WTC11 (cell line): ENCODE data around the gene MYL7. TPM values are rescaled to one million over a fixed set of nuclear protein-coding genes. Genes with fewer than 3 reads are reported as not detected.

Experiments used
- ATAC-seq: fragments of 200-7000 bp; cut with Tn5 transposase; 2 replicates; pipeline ENCODE4 v1.10.0; 2021; ENCODE audit warnings: mild to moderate bottlenecking, moderate library complexity
- Bru-seq: library from RNA; stranded (reverse); fragments of 400-500 nt; gene quantifications from one replicate; lab custom pipeline; 2021; lab: Mats Ljungman, UMichigan
- CTCF ChIA-PET: fragments of 300-600 bp; sonication (Branson Sonifier 250); formaldehyde crosslinking; loops from one replicate; lab custom pipeline; 2021; ENCODE audit warnings: antibody characterized with exemption; lab: Charles Lee
- POLR2A ChIA-PET: fragments of 350-600 bp; sonication (Branson Sonifier 250); formaldehyde crosslinking; loops from one replicate; lab custom pipeline; 2021; ENCODE audit warnings: antibody characterized with exemption; lab: Charles Lee
- DNase-seq: peaks from one replicate; pipeline ENCODE4 v3.0.0; 2021; ENCODE audit warnings: low spot score
- H3K27ac Mint-ChIP-seq: 2 replicates; pipeline ENCODE4 v1.8.0; 2021; ENCODE audit warnings: mixed read lengths
- H3K27me3 Mint-ChIP-seq: 2 replicates; pipeline ENCODE4 v1.8.0; 2021; ENCODE audit warnings: low read depth, mild to moderate bottlenecking, moderate library complexity, mixed read lengths
- H3K36me3 Mint-ChIP-seq: 2 replicates; pipeline ENCODE4 v1.8.0; 2021; ENCODE audit warnings: mixed read lengths
- H3K4me1 Mint-ChIP-seq: 2 replicates; pipeline ENCODE4 v1.8.0; 2022; ENCODE audit warnings: mixed read lengths
- H3K4me3 Mint-ChIP-seq: 2 replicates; pipeline ENCODE4 v1.8.0; 2021; ENCODE audit warnings: mild to moderate bottlenecking, moderate library complexity, mixed read lengths
- H3K9me3 Mint-ChIP-seq: 2 replicates; pipeline ENCODE4 v1.8.0; 2021; ENCODE audit warnings: mixed read lengths
- CBFB ChIP-seq: sonication (generic); formaldehyde crosslinking; IDR thresholded peaks from 2 replicates; pipeline ENCODE4 v1.8.1; 2022; ENCODE audit warnings: mild to moderate bottlenecking, low read depth, missing genetic modification reagents
- CREB1 ChIP-seq: sonication (generic); formaldehyde crosslinking; IDR thresholded peaks from 2 replicates; pipeline ENCODE4 v1.8.0; 2023; ENCODE audit warnings: mild to moderate bottlenecking, missing genetic modification reagents
- EMX1 ChIP-seq: fragments of 250-450 bp; sonication (Bioruptor Pico); IDR thresholded peaks from 2 replicates; pipeline ENCODE4 v1.8.0; 2021; ENCODE audit warnings: mild to moderate bottlenecking
- FOXK1 ChIP-seq: sonication (generic); formaldehyde crosslinking; IDR thresholded peaks from 2 replicates; pipeline ENCODE4 v1.8.0; 2022; ENCODE audit warnings: mild to moderate bottlenecking, moderate library complexity, missing genetic modification reagents
- HMGA2 ChIP-seq: fragments of 250-450 bp; sonication (Bioruptor Pico); IDR thresholded peaks from 2 replicates; pipeline ENCODE4 v1.4.0; 2021; ENCODE audit warnings: mild to moderate bottlenecking, moderate library complexity
- IRF1 ChIP-seq: sonication (generic); formaldehyde crosslinking; IDR thresholded peaks from 2 replicates; pipeline ENCODE4 v1.8.0; 2023; ENCODE audit warnings: missing genetic modification reagents
- NR2C2 ChIP-seq: sonication (generic); formaldehyde crosslinking; IDR thresholded peaks from 2 replicates; pipeline ENCODE4 v1.8.0; 2022; ENCODE audit warnings: mild to moderate bottlenecking, missing genetic modification reagents
- SMAD3 ChIP-seq: sonication (generic); formaldehyde crosslinking; IDR thresholded peaks from 2 replicates; pipeline ENCODE4 v1.8.0; 2022; ENCODE audit warnings: missing genetic modification reagents, mild to moderate bottlenecking, borderline replicate concordance
- ZNF138 ChIP-seq: sonication (generic); formaldehyde crosslinking; conservative IDR thresholded peaks from 2 replicates; pipeline ENCODE4 v1.8.1; 2022; ENCODE audit warnings: mild to moderate bottlenecking, moderate library complexity, missing genetic modification reagents
- ZNF263 ChIP-seq: sonication (generic); formaldehyde crosslinking; IDR thresholded peaks from 2 replicates; pipeline ENCODE4 v1.8.1; 2022; ENCODE audit warnings: low read depth, mild to moderate bottlenecking, moderate library complexity, missing genetic modification reagents
- ZNF671 ChIP-seq: fragments of 250-450 bp; sonication (Bioruptor Pico); IDR thresholded peaks from 2 replicates; pipeline ENCODE4 v1.8.0; 2021; ENCODE audit warnings: mild to moderate bottlenecking
- long read RNA-seq, 3 experiments: library from RNA in 1 of 3; library from capped mRNA in 1 of 3; library from polyadenylated mRNA in 1 of 3; unstranded in 2 of 3; stranded (forward) in 1 of 3; transcript quantifications; one replicate each; pipeline ENCODE4 v2.0.0, GENCODE V29; 2021
- total RNA-seq: library from RNA; stranded (reverse); gene quantifications from 3 replicates; pipeline ENCODE4 v1.2.3, GENCODE V29; 2021
- TF ChIP-seq, protein P1 (sequence below): fragments of 250-450 bp; sonication (Bioruptor Pico); IDR thresholded peaks from 2 replicates; pipeline ENCODE4 v1.9.0; 2021; ENCODE audit warnings: moderate library complexity, mild to moderate bottlenecking, inconsistent platforms, borderline replicate concordance
- TF ChIP-seq, protein P2 (sequence below): fragments of 250-450 bp; sonication (Bioruptor Pico); IDR thresholded peaks from 2 replicates; pipeline ENCODE4 v1.9.0; 2021; ENCODE audit warnings: mild to moderate bottlenecking, borderline replicate concordance
- TF ChIP-seq, protein P3 (sequence below): sonication (generic); formaldehyde crosslinking; IDR thresholded peaks from 2 replicates; pipeline ENCODE4 v1.8.1; 2022; ENCODE audit warnings: low read depth, missing genetic modification reagents, borderline replicate concordance

MYL7 gene
- total RNA-seq (0.39 to 1.6 TPM (median 0.90 TPM) in 3 replicates), Bru-seq, nascent RNA (percentile 24 among the genes with signal in this experiment)
- long read RNA-seq, experiment 1, partial matches to known transcripts, result 0 of 1 reads
- long read RNA-seq, experiment 1, other reads (novel, unspliced or antisense), result 0 of 1 reads
- long read RNA-seq, experiment 2, result 0 reads
- long read RNA-seq, experiment 3, partial matches to known transcripts, result 0 of 2 reads
- long read RNA-seq, experiment 3, other reads (novel, unspliced or antisense), result 2 of 2 reads

- TF ChIP-seq FOXK1 (no peak), ZNF263 (CRISPR knock-in tag) (no peak), EMX1 (CRISPR knock-in tag) (no peak), HMGA2 (CRISPR knock-in tag) (no peak)
- TF ChIP-seq, all 79 proteins: peak for 0
- Mint-ChIP-seq H3K36me3 (no peaks in the 10 kb centered on the region), H3K27me3 (peaks cover 31% of the 10 kb centered on the region), H3K4me1 (peaks cover 8% of the 10 kb centered on the region), H3K4me3 (no peak within 1 kb of the TSS), H3K27ac (no peak within 1 kb of the TSS), H3K9me3 (no peaks in the 10 kb centered on the region)
- ChIA-PET POLR2A (no interaction called here), CTCF (interaction anchor here (0.6 to 0.9 kb wide), 2 partner anchors 103 to 394 kb away, joined by 3 read pairs; no protein-coding TSS in a partner anchor)
- ATAC-seq (no peak), DNase-seq (no peak)
Observed at GRCh38 chr7:44141221-44141850, at the start of gene MYL7. MYL7 (minus strand) TSS chr7:44141332; CDS start chr7:44141305, 27 bp downstream.

- Mint-ChIP-seq H3K36me3 (no peaks in the 10 kb centered on the region), H3K27ac (no peak overlapping the region), H3K27me3 (no peaks in the 10 kb centered on the region; the same call in 1 of the 2 replicates), H3K4me3 (no peak overlapping the region), H3K9me3 (peaks cover 8% of the 10 kb centered on the region), H3K4me1 (peaks cover 5% of the 10 kb centered on the region)
- DNase-seq (no peak), ATAC-seq (no peak)
- POLR2A ChIA-PET, result no interaction called here
- CTCF ChIA-PET, result interaction anchor here (0.8 to 1.3 kb wide), 3 partner anchors 10 to 66 kb away, joined by 3 read pairs; partner anchors contain the start of gene YKT6
- no peak for TF ChIP-seq SMAD3 (CRISPR knock-in tag)
- TF ChIP-seq IRF1, result no peak
- TF ChIP-seq CBFB (CRISPR knock-in tag), result no peak
- TF ChIP-seq, protein P1, sequence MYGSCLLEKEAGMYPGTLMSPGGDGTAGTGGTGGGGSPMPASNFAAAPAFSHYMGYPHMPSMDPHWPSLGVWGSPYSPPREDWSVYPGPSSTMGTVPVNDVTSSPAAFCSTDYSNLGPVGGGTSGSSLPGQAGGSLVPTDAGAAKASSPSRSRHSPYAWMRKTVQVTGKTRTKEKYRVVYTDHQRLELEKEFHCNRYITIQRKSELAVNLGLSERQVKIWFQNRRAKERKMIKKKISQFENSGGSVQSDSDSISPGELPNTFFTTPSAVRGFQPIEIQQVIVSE (CRISPR knock-in tag), result no peak
- TF ChIP-seq, protein P2, sequence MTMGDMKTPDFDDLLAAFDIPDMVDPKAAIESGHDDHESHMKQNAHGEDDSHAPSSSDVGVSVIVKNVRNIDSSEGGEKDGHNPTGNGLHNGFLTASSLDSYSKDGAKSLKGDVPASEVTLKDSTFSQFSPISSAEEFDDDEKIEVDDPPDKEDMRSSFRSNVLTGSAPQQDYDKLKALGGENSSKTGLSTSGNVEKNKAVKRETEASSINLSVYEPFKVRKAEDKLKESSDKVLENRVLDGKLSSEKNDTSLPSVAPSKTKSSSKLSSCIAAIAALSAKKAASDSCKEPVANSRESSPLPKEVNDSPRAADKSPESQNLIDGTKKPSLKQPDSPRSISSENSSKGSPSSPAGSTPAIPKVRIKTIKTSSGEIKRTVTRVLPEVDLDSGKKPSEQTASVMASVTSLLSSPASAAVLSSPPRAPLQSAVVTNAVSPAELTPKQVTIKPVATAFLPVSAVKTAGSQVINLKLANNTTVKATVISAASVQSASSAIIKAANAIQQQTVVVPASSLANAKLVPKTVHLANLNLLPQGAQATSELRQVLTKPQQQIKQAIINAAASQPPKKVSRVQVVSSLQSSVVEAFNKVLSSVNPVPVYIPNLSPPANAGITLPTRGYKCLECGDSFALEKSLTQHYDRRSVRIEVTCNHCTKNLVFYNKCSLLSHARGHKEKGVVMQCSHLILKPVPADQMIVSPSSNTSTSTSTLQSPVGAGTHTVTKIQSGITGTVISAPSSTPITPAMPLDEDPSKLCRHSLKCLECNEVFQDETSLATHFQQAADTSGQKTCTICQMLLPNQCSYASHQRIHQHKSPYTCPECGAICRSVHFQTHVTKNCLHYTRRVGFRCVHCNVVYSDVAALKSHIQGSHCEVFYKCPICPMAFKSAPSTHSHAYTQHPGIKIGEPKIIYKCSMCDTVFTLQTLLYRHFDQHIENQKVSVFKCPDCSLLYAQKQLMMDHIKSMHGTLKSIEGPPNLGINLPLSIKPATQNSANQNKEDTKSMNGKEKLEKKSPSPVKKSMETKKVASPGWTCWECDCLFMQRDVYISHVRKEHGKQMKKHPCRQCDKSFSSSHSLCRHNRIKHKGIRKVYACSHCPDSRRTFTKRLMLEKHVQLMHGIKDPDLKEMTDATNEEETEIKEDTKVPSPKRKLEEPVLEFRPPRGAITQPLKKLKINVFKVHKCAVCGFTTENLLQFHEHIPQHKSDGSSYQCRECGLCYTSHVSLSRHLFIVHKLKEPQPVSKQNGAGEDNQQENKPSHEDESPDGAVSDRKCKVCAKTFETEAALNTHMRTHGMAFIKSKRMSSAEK (CRISPR knock-in tag), result no peak
- no peak for TF ChIP-seq CREB1 (CRISPR knock-in tag)
- no peak for TF ChIP-seq ZNF671 (CRISPR knock-in tag)
- TF ChIP-seq NR2C2 (CRISPR knock-in tag), result no peak
- TF ChIP-seq ZNF138 (CRISPR knock-in tag), result no peak
- TF ChIP-seq, protein P3, sequence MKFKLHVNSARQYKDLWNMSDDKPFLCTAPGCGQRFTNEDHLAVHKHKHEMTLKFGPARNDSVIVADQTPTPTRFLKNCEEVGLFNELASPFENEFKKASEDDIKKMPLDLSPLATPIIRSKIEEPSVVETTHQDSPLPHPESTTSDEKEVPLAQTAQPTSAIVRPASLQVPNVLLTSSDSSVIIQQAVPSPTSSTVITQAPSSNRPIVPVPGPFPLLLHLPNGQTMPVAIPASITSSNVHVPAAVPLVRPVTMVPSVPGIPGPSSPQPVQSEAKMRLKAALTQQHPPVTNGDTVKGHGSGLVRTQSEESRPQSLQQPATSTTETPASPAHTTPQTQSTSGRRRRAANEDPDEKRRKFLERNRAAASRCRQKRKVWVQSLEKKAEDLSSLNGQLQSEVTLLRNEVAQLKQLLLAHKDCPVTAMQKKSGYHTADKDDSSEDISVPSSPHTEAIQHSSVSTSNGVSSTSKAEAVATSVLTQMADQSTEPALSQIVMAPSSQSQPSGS (CRISPR knock-in tag), result no peak
- TF ChIP-seq, all 79 proteins: peak for 0
Observed at GRCh38 chr7:44189993-44190872, 49.1 kb upstream of the MYL7 start.
